Eye (tissue), 1 donor: ENCODE measurements around the gene PLPP1.

Experiments
- DNase-seq: peaks from one replicate; pipeline ENCODE4 v3.0.0-alpha.2; 2015

The PLPP1 gene

DNA sequence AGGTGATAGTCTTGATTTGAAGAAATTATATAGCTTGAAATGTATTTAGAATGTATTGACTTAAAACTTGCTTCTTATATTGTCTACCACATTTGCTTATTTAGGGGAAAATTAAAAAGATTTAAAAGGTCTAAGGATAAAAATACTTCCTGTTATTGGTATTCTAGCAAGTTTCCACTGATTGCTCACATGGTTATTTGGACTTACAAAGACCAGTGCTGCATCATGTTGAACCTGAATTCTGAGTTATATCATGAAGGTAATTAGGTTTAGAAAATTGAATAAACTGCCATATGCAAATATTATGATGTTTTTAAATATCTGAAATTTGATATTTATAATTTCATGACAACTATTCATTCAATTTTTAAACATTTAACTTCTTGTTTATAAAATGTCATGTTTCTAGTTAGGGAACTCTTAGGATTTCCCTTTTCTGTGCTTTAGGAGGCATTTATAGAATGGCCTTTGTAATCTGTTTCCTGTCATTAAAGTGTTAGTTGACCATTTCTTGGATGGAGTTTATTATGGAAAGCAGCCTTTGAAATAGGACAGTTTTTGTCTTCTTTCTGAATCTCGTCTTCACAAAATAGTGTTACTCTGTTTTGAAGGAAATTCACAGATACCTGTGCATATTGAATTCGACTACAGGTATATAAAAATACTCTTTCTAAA, 141.1 kb downstream of the PLPP1 start:
- no peak for DNase-seq

GRCh38 chr5:55392669-55393068, 142.1 kb downstream of the PLPP1 start:
- no peak for DNase-seq

DNA sequence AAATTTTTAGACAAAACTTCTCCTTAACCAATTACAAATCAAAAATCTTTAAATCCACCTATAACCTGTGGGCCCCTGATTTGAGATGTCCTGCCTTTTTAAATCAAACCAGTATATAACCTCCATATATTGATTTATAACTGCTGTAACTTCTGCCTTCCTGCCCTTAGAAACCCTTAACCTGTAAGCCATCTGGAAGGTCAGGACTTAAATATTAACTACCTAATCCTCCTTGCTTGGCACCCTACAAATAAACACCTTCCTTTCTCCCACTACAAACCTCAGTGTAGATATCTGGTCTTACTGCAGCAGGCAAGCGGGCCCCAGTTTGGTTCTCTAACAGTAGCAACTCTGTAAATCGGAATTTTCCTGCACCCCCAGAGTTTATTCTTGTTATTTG, 143.1 kb downstream of the PLPP1 start:
- DNase-seq = no peak

GRCh38 chr5:55387865-55388264, 146.9 kb downstream of the PLPP1 start:
- DNase-seq = no peak

DNA sequence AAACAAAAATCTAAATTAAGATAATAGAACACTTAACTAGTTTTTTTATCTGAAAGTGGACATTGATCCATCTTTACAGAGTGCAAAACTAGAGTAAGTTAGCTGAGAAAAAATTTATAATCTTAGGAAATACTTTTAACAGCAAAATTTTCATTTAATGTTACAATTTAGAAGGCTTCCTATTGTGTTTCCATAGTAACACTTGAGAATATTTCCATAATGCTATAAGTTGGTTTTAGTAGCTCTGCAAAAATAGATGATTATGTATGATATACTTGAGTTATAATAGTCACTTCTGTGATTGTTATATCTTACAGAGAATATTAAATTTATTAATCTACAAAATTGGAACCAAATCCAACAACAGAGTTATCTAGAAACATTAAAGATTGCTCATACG, 148.4 kb downstream of the PLPP1 start:
- DNase-seq = no peak

DNA sequence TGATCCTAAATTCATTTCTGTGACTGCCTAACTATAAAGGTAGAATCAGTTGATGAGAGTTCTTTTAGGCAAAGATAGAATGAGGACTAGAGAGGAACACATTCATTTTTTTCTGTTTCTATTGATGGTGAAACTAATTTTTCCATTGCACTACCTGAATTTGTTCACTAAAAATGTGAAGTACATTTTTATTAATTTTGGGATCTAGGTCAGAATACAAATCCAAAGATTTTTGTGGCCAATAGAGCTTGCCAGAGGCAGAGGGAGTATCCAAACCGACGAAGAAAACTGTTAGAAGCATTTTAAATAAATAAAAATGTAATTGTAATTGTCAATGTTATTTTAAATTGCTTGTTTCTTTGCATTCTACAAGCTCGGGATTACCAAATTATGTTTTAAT, 148.9 kb downstream of the PLPP1 start:
- DNase-seq = no peak

GRCh38 chr5:55385227-55385626, 149.5 kb downstream of the PLPP1 start:
- DNase-seq = no peak

GRCh38 chr5:55384072-55384471, 150.7 kb downstream of the PLPP1 start:
- no peak for DNase-seq

DNA sequence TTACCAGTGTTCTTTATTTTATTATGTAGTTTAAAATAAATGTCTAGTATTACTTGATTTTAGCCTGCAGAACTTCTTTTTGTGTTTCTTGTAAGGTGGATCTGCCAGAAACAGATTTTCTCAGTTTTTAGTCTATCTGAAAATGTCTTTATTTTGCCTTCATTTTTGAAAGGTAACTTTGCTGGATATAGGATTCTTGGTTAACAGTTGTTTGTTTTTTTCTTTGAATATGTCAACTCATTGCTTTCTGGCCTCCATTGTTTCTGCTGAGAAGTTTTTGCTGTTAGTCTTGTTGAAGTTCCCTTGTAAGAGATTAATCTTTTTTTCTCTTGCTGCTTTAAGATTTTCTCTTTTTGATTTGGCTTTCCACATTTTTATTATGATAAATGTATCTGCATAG, 151.5 kb downstream of the PLPP1 start:
- no peak for DNase-seq

GRCh38 chr5:55377810-55378209, 157.0 kb downstream of the PLPP1 start:
- no peak for DNase-seq
